GM12878 (cell line): ENCODE data around the gene CD99. TPM values are rescaled to one million over a fixed set of nuclear protein-coding genes. Genes with fewer than 3 reads are reported as not detected.

Experiments used
- ATAC-seq: fragments of 200-7000 bp; cut with Tn5 transposase; 3 replicates; pipeline ENCODE4 v1.9.1; 2020; ENCODE audit warnings: mild to moderate bottlenecking, moderate library complexity
- BruUV-seq: library from RNA; stranded (reverse); fragments of 400-500 nt; replicated peaks from 2 replicates; lab custom pipeline; 2021; lab: Mats Ljungman, UMichigan
- CTCF ChIA-PET: fragments of 300-600 bp; sonication (Branson Sonifier 250); formaldehyde crosslinking; extraction: SDS; loops from one replicate; lab custom pipeline; 2021; ENCODE audit warnings: inconsistent platforms; lab: Yijun Ruan, JAX
- POLR2A ChIA-PET: fragments of 350-600 bp; formaldehyde crosslinking; extraction: SDS; loops from one replicate; lab custom pipeline; 2021; ENCODE audit warnings: inconsistent platforms; lab: Charles Lee
- RAD21 ChIA-PET: fragments of 300-600 bp; sonication (Branson Sonifier 250); formaldehyde crosslinking; loops from one replicate; lab custom pipeline; 2023; ENCODE audit warnings: antibody characterized with exemption; ENCODE audit not compliant: unreplicated experiment; lab: Charles Lee
- SMC1A ChIA-PET: fragments of 300-600 bp; sonication (Branson Sonifier 250); formaldehyde crosslinking; loops from one replicate; lab custom pipeline; 2023; ENCODE audit not compliant: unreplicated experiment, uncharacterized antibody; lab: Charles Lee
- DNase-seq: peaks from one replicate; pipeline ENCODE4 v3.0.0-alpha.2; 2011; ENCODE audit warnings: low read depth, low spot score
- FAIRE-seq: peaks from 3 replicates; lab custom pipeline; 2011; peaks lifted over from hg19 to GRCh38; lab: Jason Lieb, UNC
- H2AFZ ChIP-seq: 2 replicates; pipeline ENCODE4 v1.6.0; 2011; ENCODE audit warnings: low read depth, low read length, control low read depth; ENCODE audit not compliant: control insufficient read depth
- H3K27ac ChIP-seq: 2 replicates; pipeline ENCODE4 v1.5.1; 2011; ENCODE audit warnings: control low read depth; ENCODE audit not compliant: control insufficient read depth, insufficient read depth
- H3K27me3 ChIP-seq, 2 experiments: replicated peaks in 1 of 2; 2 replicates each; pipeline versions ENCODE4 v1.6.0 to v1.6.1; 2011; ENCODE audit warnings: low read length in 1 of 2; ENCODE audit not compliant: control insufficient read depth in 2 of 2, insufficient read depth in 2 of 2
- H3K36me3 ChIP-seq, 2 experiments: 2 replicates each; pipeline ENCODE4 v1.5.1; 2011; ENCODE audit warnings: low read length in 1 of 2; ENCODE audit not compliant: control insufficient read depth in 2 of 2, insufficient read depth in 2 of 2
- H3K4me1 ChIP-seq: 2 replicates; pipeline ENCODE4 v1.6.1; 2011; ENCODE audit warnings: mild to moderate bottlenecking, low read length, moderate library complexity, mixed read lengths; ENCODE audit not compliant: control insufficient read depth, insufficient read depth
- H3K4me2 ChIP-seq: 2 replicates; pipeline ENCODE4 v1.6.0; 2011; ENCODE audit warnings: control low read depth; ENCODE audit not compliant: control insufficient read depth, insufficient read depth
- H3K4me3 ChIP-seq: fragments of 200-600 bp; sonication (generic); 2 replicates; pipeline ENCODE4 v1.5.1; 2016
- H3K79me2 ChIP-seq: 2 replicates; pipeline ENCODE4 v1.6.0; 2011; ENCODE audit warnings: low read length; ENCODE audit not compliant: control insufficient read depth, insufficient read depth
- H3K9ac ChIP-seq: 2 replicates; pipeline ENCODE4 v1.8.0; 2011; ENCODE audit warnings: low read length, control low read depth, mixed read lengths; ENCODE audit not compliant: control insufficient read depth, insufficient read depth
- H3K9me3 ChIP-seq: replicated peaks from 3 replicates; pipeline ENCODE4 v1.5.1; 2011; ENCODE audit warnings: mild to moderate bottlenecking, low read length; ENCODE audit not compliant: control insufficient read depth, insufficient read depth
- H4K20me1 ChIP-seq: 2 replicates; pipeline ENCODE4 v1.6.0; 2011; ENCODE audit not compliant: control insufficient read depth, insufficient read depth
- PML ChIP-seq: IDR thresholded peaks from 2 replicates; pipeline ENCODE4 v1.6.1; 2012; ENCODE audit warnings: low read length, inconsistent platforms
- POLR2AphosphoS2 ChIP-seq: IDR thresholded peaks from 2 replicates; pipeline ENCODE4 v1.6.1; 2011; ENCODE audit warnings: low read depth, mild to moderate bottlenecking, low read length, improper control_type of control experiment, moderate library complexity
- RCOR1 ChIP-seq: conservative IDR thresholded peaks from 2 replicates; pipeline ENCODE4 v1.6.1; 2012; ENCODE audit warnings: low read depth, low read length, improper control_type of control experiment
- YY1 ChIP-seq: IDR thresholded peaks from 2 replicates; pipeline ENCODE4 v1.6.1; 2011; ENCODE audit warnings: low read depth, mild to moderate bottlenecking, low read length
- ZSCAN29 ChIP-seq: fragments of 450-650 bp; IDR thresholded peaks from 2 replicates; pipeline ENCODE4 v1.6.1; 2017; ENCODE audit warnings: mild to moderate bottlenecking, moderate library complexity
- WGBS: methylation state at CpG from one replicate; pipeline ENCODE4 v1.1.6; 2016; ENCODE audit warnings: low lambda C conversion rate; ENCODE audit not compliant: insufficient replicate concordance, insufficient coverage; ENCODE audit errors: missing lambda C conversion rate; 5-methylcytosine and 5-hydroxymethylcytosine counted together
- in situ Hi-C: fragments of 300-500 bp; cut with MboI; formaldehyde crosslinking; loops from 9 replicates; pipeline ENCODE4 v1.14.3; 2018; ENCODE audit warnings: mixed read lengths
- intact Hi-C: fragments of 100-400 bp; cut with micrococcal nuclease; formaldehyde crosslinking; loops from one replicate; pipeline ENCODE4 v1.14.2; 2022; ENCODE audit not compliant: unreplicated experiment
- polyA plus RNA-seq, 11 experiments: library from polyadenylated mRNA; depleted of rRNA in 4 of 11; unstranded in 6 of 11; stranded (reverse) in 5 of 11; fragments of >200 nt; fragmentation: Nextera tagmentation in 4 of 11; fragmentation: Illumina TruSeq in 1 of 11; extraction: Ambion mirVana in 4 of 11; extraction: Trizol in 1 of 11; gene quantifications; 1 replicate in 1 of 11; 2 replicates in 10 of 11; pipeline versions ENCODE4 v1.2.1 to v1.2.3, GENCODE V29; 2011 to 2016; ENCODE audit warnings: inconsistent platforms in 2 of 11, missing spikeins in 2 of 11, low read depth in 1 of 11
- total RNA-seq, 4 experiments: library from RNA; depleted of rRNA in 3 of 4; stranded (reverse); fragments of >200 nt in 3 of 4; fragmentation: Illumina TruSeq in 1 of 4; extraction: Trizol in 1 of 4; gene quantifications; 2 replicates each; pipeline versions ENCODE4 v1.2.1 to v1.2.3, GENCODE V29; 2013 to 2021
- TF ChIP-seq, protein P1 (sequence below): IDR thresholded peaks from 2 replicates; pipeline ENCODE4 v1.6.1; 2011; ENCODE audit warnings: low read depth, low read length, improper control_type of control experiment, borderline replicate concordance
- TF ChIP-seq, protein P2 (sequence below): IDR thresholded peaks from 2 replicates; pipeline ENCODE4 v1.6.1; 2011; ENCODE audit warnings: mild to moderate bottlenecking, low read depth, low read length, moderate library complexity; ENCODE audit not compliant: insufficient replicate concordance

CD99 gene
- total and polyA plus RNA-seq, 10 of the 15 experiments (the other 5 are each of a cell fraction or from before 2014, with no cell fraction given), result 24.8 to 242 (median 158) TPM

DNA sequence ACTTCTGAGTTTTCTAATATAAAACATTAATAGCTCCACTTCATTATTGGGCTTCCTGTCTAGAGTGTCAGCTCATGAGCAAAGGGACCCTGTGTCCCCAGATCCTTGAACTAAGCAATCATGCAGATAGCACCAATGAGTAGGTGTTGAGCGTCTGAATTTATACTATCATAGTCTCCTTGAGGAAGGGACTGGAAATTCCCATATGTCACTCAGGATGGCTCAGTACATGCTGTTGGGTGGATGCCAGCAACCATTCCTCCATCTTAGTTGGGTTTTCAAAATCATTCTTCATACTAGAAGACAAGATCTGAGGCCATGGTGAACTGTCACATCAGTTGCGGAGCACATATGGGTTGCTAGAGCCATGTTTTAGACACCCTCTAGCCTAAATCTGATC is 27.7 kb downstream of the CD99 start:
- Histone ChIP-seq H4K20me1 (no peaks in the 10 kb centered on the region), H3K4me1 (no peaks in the 10 kb centered on the region), H2AFZ (no peak overlapping the region), H3K27me3 (no peaks in the 10 kb centered on the region), H3K9me3 (no peaks in the 10 kb centered on the region), H3K27ac (no peak overlapping the region), H3K9ac (no peak overlapping the region), H3K36me3 (peaks cover 8 to 10% of the 10 kb centered on the region in 2 experiments; a peak in 3 of 4 replicates), H3K4me3 (no peak overlapping the region), H3K79me2 (no peaks in the 10 kb centered on the region), H3K4me2 (no peak overlapping the region)
- ATAC-seq (no peak), DNase-seq (no peak), FAIRE-seq (no peak)
- TF ChIP-seq POLR2AphosphoS2 (no peak), RCOR1 (no peak), PML (no peak), YY1 (no peak), ZSCAN29 (no peak)
- TF ChIP-seq, protein P1, sequence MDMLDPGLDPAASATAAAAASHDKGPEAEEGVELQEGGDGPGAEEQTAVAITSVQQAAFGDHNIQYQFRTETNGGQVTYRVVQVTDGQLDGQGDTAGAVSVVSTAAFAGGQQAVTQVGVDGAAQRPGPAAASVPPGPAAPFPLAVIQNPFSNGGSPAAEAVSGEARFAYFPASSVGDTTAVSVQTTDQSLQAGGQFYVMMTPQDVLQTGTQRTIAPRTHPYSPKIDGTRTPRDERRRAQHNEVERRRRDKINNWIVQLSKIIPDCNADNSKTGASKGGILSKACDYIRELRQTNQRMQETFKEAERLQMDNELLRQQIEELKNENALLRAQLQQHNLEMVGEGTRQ, result no peak
- TF ChIP-seq, protein P2, sequence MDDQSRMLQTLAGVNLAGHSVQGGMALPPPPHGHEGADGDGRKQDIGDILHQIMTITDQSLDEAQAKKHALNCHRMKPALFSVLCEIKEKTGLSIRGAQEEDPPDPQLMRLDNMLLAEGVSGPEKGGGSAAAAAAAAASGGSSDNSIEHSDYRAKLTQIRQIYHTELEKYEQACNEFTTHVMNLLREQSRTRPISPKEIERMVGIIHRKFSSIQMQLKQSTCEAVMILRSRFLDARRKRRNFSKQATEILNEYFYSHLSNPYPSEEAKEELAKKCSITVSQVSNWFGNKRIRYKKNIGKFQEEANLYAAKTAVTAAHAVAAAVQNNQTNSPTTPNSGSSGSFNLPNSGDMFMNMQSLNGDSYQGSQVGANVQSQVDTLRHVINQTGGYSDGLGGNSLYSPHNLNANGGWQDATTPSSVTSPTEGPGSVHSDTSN, result no peak
- CTCF ChIA-PET, result no interaction called here
- RAD21 ChIA-PET, result no interaction called here
- POLR2A ChIA-PET, result no interaction called here
- SMC1A ChIA-PET, result no interaction called here
- WGBS, result 100% methylated on average over 2 of the region's 2 CpGs
- BruUV-seq, result no TSS peak
- in situ Hi-C loops, result no loop called here
- intact Hi-C loops, result no loop called here
